HEK293 (cell line): ENCODE data around the gene LRBA.

Experiments
- CTCF ChIA-PET: fragments of 350-600 bp; formaldehyde crosslinking; extraction: SDS; loops from one replicate; lab custom pipeline; 2021; ENCODE audit warnings: antibody characterized with exemption; lab: Yijun Ruan, JAX
- POLR2A ChIA-PET: fragments of 300-600 bp; formaldehyde crosslinking; extraction: SDS; loops from one replicate; lab custom pipeline; 2020; ENCODE audit warnings: antibody characterized with exemption, inconsistent platforms; lab: Yijun Ruan, JAX
- H3K27ac ChIP-seq: fragments of 200-500 bp; sonication (Bioruptor generic); 2 replicates; pipeline ENCODE4 v1.5.1; 2014; ENCODE audit warnings: low read depth, low read length, control low read depth, inconsistent platforms; ENCODE audit errors: extremely low read depth
- H3K36me3 ChIP-seq, 2 experiments: fragments of 200-500 bp in 1 of 2; sonication (Bioruptor generic) in 1 of 2; 1 replicate in 1 of 2; 2 replicates in 1 of 2; pipeline ENCODE4 v1.5.1; 2014 to 2017; ENCODE audit warnings: inconsistent platforms in 2 of 2, low read length in 2 of 2; ENCODE audit not compliant: control insufficient read depth in 2 of 2, insufficient read depth in 1 of 2
- H3K4me1 ChIP-seq: fragments of 200-500 bp; sonication (Bioruptor generic); 2 replicates; pipeline ENCODE4 v1.5.1; 2014; ENCODE audit warnings: mild to moderate bottlenecking, low read length, inconsistent platforms; ENCODE audit not compliant: control insufficient read depth, insufficient read depth
- H3K4me3 ChIP-seq: 2 replicates; pipeline ENCODE4 v1.5.1; 2011; ENCODE audit warnings: low read depth, mild to moderate bottlenecking, control low read depth, low read length, moderate library complexity
- H3K9me3 ChIP-seq: fragments of 200-500 bp; sonication (Bioruptor generic); 2 replicates; pipeline ENCODE4 v1.5.1; 2014; ENCODE audit warnings: low read depth, low read length, inconsistent platforms; ENCODE audit not compliant: control insufficient read depth, insufficient read depth
- ATF2 ChIP-seq: fragments of 450-650 bp; formaldehyde crosslinking; IDR thresholded peaks from 2 replicates; pipeline ENCODE4 v1.5.1; 2016; ENCODE audit warnings: missing biosample characterization, missing genetic modification characterization, low read depth
- HOXD13 ChIP-seq: sonication (generic); formaldehyde crosslinking; IDR thresholded peaks from 2 replicates; pipeline ENCODE4 v1.8.0; 2022; ENCODE audit warnings: missing genetic modification reagents, borderline replicate concordance
- KLF17 ChIP-seq: fragments of 450-650 bp; formaldehyde crosslinking; IDR thresholded peaks from 2 replicates; pipeline ENCODE4 v1.5.1; 2016; ENCODE audit warnings: missing biosample characterization, missing genetic modification characterization
- PATZ1 ChIP-seq: fragments of 450-650 bp; formaldehyde crosslinking; IDR thresholded peaks from 2 replicates; pipeline ENCODE4 v1.5.1; 2016; ENCODE audit warnings: missing biosample characterization, missing genetic modification characterization
- PBX3 ChIP-seq: sonication (generic); formaldehyde crosslinking; IDR thresholded peaks from 2 replicates; pipeline ENCODE4 v1.8.1; 2022; ENCODE audit warnings: mild to moderate bottlenecking, moderate library complexity, missing genetic modification reagents
- SCRT1 ChIP-seq: fragments of 450-650 bp; formaldehyde crosslinking; IDR thresholded peaks from 2 replicates; pipeline ENCODE4 v1.5.1; 2016; ENCODE audit warnings: missing biosample characterization, missing genetic modification characterization, borderline replicate concordance
- SP2 ChIP-seq: fragments of 450-650 bp; formaldehyde crosslinking; IDR thresholded peaks from 2 replicates; pipeline ENCODE4 v1.5.1; 2016; ENCODE audit warnings: missing biosample characterization, missing genetic modification characterization
- ZBTB7A ChIP-seq: fragments of 450-650 bp; formaldehyde crosslinking; IDR thresholded peaks from 2 replicates; pipeline ENCODE4 v1.5.1; 2016; ENCODE audit warnings: low read depth, missing biosample characterization, missing genetic modification characterization
- ZFP3 ChIP-seq: fragments of 450-650 bp; formaldehyde crosslinking; IDR thresholded peaks from 2 replicates; pipeline ENCODE4 v1.5.1; 2016; ENCODE audit warnings: low read depth, missing biosample characterization, missing genetic modification characterization
- ZNF169 ChIP-seq: fragments of 450-650 bp; formaldehyde crosslinking; IDR thresholded peaks from 2 replicates; pipeline ENCODE4 v1.5.1; 2016; ENCODE audit warnings: missing biosample characterization, missing genetic modification characterization
- ZNF184 ChIP-seq: fragments of 450-650 bp; IDR thresholded peaks from 2 replicates; pipeline ENCODE4 v1.5.1; 2018; ENCODE audit warnings: missing biosample characterization, mild to moderate bottlenecking, missing genetic modification characterization
- ZNF2 ChIP-seq: fragments of 450-650 bp; formaldehyde crosslinking; IDR thresholded peaks from 2 replicates; pipeline ENCODE4 v1.5.1; 2016; ENCODE audit warnings: missing biosample characterization, missing genetic modification characterization
- ZNF202 ChIP-seq: fragments of 450-650 bp; formaldehyde crosslinking; IDR thresholded peaks from 2 replicates; pipeline ENCODE4 v1.5.1; 2016; ENCODE audit warnings: missing biosample characterization, missing genetic modification characterization, borderline replicate concordance
- ZNF211 ChIP-seq: fragments of 450-650 bp; formaldehyde crosslinking; IDR thresholded peaks from 2 replicates; pipeline ENCODE4 v1.5.1; 2016; ENCODE audit warnings: low read depth, missing biosample characterization, missing genetic modification characterization
- ZNF239 ChIP-seq: fragments of 450-650 bp; formaldehyde crosslinking; IDR thresholded peaks from 2 replicates; pipeline ENCODE4 v1.5.1; 2016; ENCODE audit warnings: missing biosample characterization, missing genetic modification characterization
- ZNF26 ChIP-seq: fragments of 450-650 bp; formaldehyde crosslinking; IDR thresholded peaks from 2 replicates; pipeline ENCODE4 v1.5.1; 2016; ENCODE audit warnings: missing biosample characterization, missing genetic modification characterization
- ZNF266 ChIP-seq: fragments of 450-650 bp; formaldehyde crosslinking; IDR thresholded peaks from 2 replicates; pipeline ENCODE4 v1.5.1; 2016; ENCODE audit warnings: missing biosample characterization, missing genetic modification characterization, low read depth
- ZNF362 ChIP-seq: fragments of 450-650 bp; formaldehyde crosslinking; IDR thresholded peaks from 2 replicates; pipeline ENCODE4 v1.5.1; 2016; ENCODE audit warnings: missing biosample characterization, missing genetic modification characterization
- ZNF473 ChIP-seq: fragments of 450-650 bp; formaldehyde crosslinking; IDR thresholded peaks from 2 replicates; pipeline ENCODE4 v1.5.1; 2017; ENCODE audit warnings: missing biosample characterization, missing genetic modification characterization
- ZNF549 ChIP-seq: fragments of 450-650 bp; IDR thresholded peaks from 2 replicates; pipeline ENCODE4 v1.5.1; 2018; ENCODE audit warnings: missing biosample characterization, missing genetic modification characterization, mild to moderate bottlenecking, inconsistent platforms, moderate library complexity
- ZNF555 ChIP-seq: fragments of 450-650 bp; formaldehyde crosslinking; conservative IDR thresholded peaks from 2 replicates; pipeline ENCODE4 v1.5.1; 2017; ENCODE audit warnings: missing biosample characterization, mild to moderate bottlenecking, missing genetic modification characterization, inconsistent platforms
- ZNF629 ChIP-seq: fragments of 450-650 bp; formaldehyde crosslinking; IDR thresholded peaks from 2 replicates; pipeline ENCODE4 v1.5.1; 2017; ENCODE audit warnings: missing biosample characterization, missing genetic modification characterization
- ZNF664 ChIP-seq: fragments of 450-650 bp; formaldehyde crosslinking; IDR thresholded peaks from 2 replicates; pipeline ENCODE4 v1.5.1; 2016; ENCODE audit warnings: missing biosample characterization, missing genetic modification characterization
- ZNF670 ChIP-seq: fragments of 450-650 bp; formaldehyde crosslinking; IDR thresholded peaks from 2 replicates; pipeline ENCODE4 v1.5.1; 2016; ENCODE audit warnings: missing biosample characterization, missing genetic modification characterization, low read depth
- ZSCAN16 ChIP-seq: fragments of 450-650 bp; formaldehyde crosslinking; IDR thresholded peaks from 2 replicates; pipeline ENCODE4 v1.5.1; 2016; ENCODE audit warnings: missing biosample characterization, missing genetic modification characterization

Gene LRBA

GRCh38 chr4:150493851-150494250 is 521.2 kb downstream of the LRBA start:
- Histone ChIP-seq H3K36me3 (no peaks in the 10 kb centered on the region), H3K4me3 (no peak overlapping the region), H3K27ac (no peak overlapping the region), H3K9me3 (no peaks in the 10 kb centered on the region), H3K4me1 (no peaks in the 10 kb centered on the region)
- TF ChIP-seq KLF17 (tag by site-specific recombination) (no peak), SCRT1 (tag by site-specific recombination) (no peak), HOXD13 (CRISPR knock-in tag) (no peak), PBX3 (CRISPR knock-in tag) (no peak), SP2 (tag by site-specific recombination) (no peak), ZNF555 (tag by site-specific recombination) (no peak), ZNF26 (tag by site-specific recombination) (no peak), ZFP3 (no peak), ZSCAN16 (tag by site-specific recombination) (no peak)
- POLR2A ChIA-PET = no interaction called here
- CTCF ChIA-PET = no interaction called here

GRCh38 chr4:150491132-150492049 is 523.7 kb downstream of the LRBA start:
- Histone ChIP-seq H3K4me3 (no peak overlapping the region), H3K9me3 (no peaks in the 10 kb centered on the region)
- CTCF ChIA-PET = no interaction called here
- TF ChIP-seq ZNF664 = no peak
- TF ChIP-seq ZNF202 (tag by site-specific recombination) = no peak
- TF ChIP-seq ZNF670 (tag by site-specific recombination) = no peak
- TF ChIP-seq KLF17 (tag by site-specific recombination) = no peak
- no peak for TF ChIP-seq ZBTB7A (tag by site-specific recombination)
- TF ChIP-seq PATZ1 (tag by site-specific recombination) = no peak
- no peak for TF ChIP-seq ZNF2 (tag by site-specific recombination)
- no peak for TF ChIP-seq ZNF362 (tag by site-specific recombination)
- TF ChIP-seq ATF2 = no peak
- TF ChIP-seq ZNF266 (tag by site-specific recombination) = no peak
- TF ChIP-seq ZNF473 (tag by site-specific recombination) = no peak
- TF ChIP-seq ZNF239 (tag by site-specific recombination) = no peak
- TF ChIP-seq ZNF169 (tag by site-specific recombination) = no peak
- TF ChIP-seq ZNF549 = no peak
- TF ChIP-seq ZNF629 (tag by site-specific recombination) = no peak
- TF ChIP-seq ZNF184 (tag by site-specific recombination) = no peak
- TF ChIP-seq ZNF211 (tag by site-specific recombination) = no peak
- TF ChIP-seq, all 188 proteins: peak for 0
- POLR2A ChIA-PET = no interaction called here
- Histone ChIP-seq H3K4me1 (no peaks in the 10 kb centered on the region), H3K36me3 (no peaks in the 10 kb centered on the region), H3K27ac (no peak overlapping the region)
